Testis (tissue), 2 donors: ENCODE results near the gene DBF4B.

Experiments
- POLR2A ChIP-seq: fragments of 450-650 bp; IDR thresholded peaks from one replicate; pipeline ENCODE4 v1.6.1; 2017; ENCODE audit warnings: antibody characterized with exemption, mild to moderate bottlenecking, moderate library complexity
- TF ChIP-seq, protein P1 (sequence below), 3 experiments: fragments of 450-650 bp in 2 of 3; fragments of 200-600 bp in 1 of 3; sonication (generic) in 1 of 3; IDR thresholded peaks; one replicate each; pipeline ENCODE4 v1.5.1; 2016 to 2019; ENCODE audit warnings: antibody characterized with exemption in 3 of 3, mild to moderate bottlenecking in 2 of 3, moderate library complexity in 1 of 3

DNA sequence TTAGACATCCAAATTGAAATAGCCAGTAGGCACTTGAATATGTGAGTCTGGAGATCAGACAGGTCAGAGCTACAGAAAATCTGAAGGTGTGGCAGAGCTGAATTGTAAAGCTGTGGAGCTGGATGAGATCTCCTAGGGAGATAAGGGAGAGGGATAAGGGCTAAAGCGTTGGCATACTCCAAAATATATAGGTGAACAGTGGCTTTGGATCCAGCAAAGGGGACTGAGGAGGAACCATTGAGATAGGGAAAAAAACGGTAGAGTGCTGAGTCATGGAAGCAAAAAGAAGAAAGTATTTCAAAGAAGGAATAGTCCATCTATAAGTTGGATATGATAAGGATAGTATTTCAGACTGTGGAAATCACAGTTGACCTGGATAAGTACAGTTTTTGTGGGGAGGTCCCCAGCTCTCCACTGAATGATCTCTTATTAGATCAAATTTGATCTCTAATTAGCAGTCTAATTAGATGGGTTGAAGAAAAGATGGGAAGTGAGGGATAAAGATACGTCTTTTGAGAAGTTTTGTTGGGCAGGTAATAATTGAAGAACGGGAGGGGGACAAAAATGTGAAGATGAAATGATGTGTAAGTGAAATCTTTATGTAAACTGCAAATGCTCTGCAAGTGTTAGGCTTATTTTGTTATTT lies 587 bp upstream of the DBF4B start:
- TF ChIP-seq, protein P1, sequence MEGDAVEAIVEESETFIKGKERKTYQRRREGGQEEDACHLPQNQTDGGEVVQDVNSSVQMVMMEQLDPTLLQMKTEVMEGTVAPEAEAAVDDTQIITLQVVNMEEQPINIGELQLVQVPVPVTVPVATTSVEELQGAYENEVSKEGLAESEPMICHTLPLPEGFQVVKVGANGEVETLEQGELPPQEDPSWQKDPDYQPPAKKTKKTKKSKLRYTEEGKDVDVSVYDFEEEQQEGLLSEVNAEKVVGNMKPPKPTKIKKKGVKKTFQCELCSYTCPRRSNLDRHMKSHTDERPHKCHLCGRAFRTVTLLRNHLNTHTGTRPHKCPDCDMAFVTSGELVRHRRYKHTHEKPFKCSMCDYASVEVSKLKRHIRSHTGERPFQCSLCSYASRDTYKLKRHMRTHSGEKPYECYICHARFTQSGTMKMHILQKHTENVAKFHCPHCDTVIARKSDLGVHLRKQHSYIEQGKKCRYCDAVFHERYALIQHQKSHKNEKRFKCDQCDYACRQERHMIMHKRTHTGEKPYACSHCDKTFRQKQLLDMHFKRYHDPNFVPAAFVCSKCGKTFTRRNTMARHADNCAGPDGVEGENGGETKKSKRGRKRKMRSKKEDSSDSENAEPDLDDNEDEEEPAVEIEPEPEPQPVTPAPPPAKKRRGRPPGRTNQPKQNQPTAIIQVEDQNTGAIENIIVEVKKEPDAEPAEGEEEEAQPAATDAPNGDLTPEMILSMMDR (IDR thresholded peaks at IDR 0.05): no peak
- no peak for TF ChIP-seq POLR2A
